Neural cell (in vitro differentiated cells): ENCODE measurements around the gene EIF2B1. TPM values are rescaled to one million over a fixed set of nuclear protein-coding genes. Genes with fewer than 3 reads are reported as not detected.

Source experiments
- H2AFZ ChIP-seq: fragments of 200-600, 300-800 bp; sonication (generic), shearing (Covaris generic); 2 replicates; pipeline ENCODE4 v1.6.0; 2014; ENCODE audit warnings: low read depth, mild to moderate bottlenecking, antibody characterized with exemption, low read length, moderate library complexity
- H3F3A ChIP-seq: fragments of 200-600 bp; shearing (Covaris generic); 2 replicates; pipeline ENCODE4 v1.6.1; 2016; ENCODE audit warnings: mild to moderate bottlenecking, moderate library complexity, mixed read lengths, antibody characterized with exemption, low read length; ENCODE audit not compliant: insufficient read depth, poor library complexity, severe bottlenecking
- H3K27ac ChIP-seq: fragments of 200-600, 300-800 bp; sonication (generic), shearing (Covaris generic); 2 replicates; pipeline ENCODE4 v1.5.1; 2014; ENCODE audit warnings: mild to moderate bottlenecking, low read length, moderate library complexity
- H3K27me3 ChIP-seq: fragments of 300-800, 200-600 bp; sonication (generic), shearing (Covaris generic); 2 replicates; pipeline ENCODE4 v1.6.0; 2014; ENCODE audit warnings: mild to moderate bottlenecking, low read depth, low read length, moderate library complexity; ENCODE audit not compliant: insufficient read depth
- H3K36me3 ChIP-seq: fragments of 300-800, 200-600 bp; sonication (generic), shearing (Covaris generic); 2 replicates; pipeline ENCODE4 v1.5.1; 2014; ENCODE audit warnings: mild to moderate bottlenecking, antibody characterized with exemption, low read length, moderate library complexity; ENCODE audit not compliant: insufficient read depth
- H3K4me2 ChIP-seq: fragments of 300-800, 200-600 bp; sonication (generic), shearing (Covaris generic); 2 replicates; pipeline ENCODE4 v1.6.0; 2014; ENCODE audit warnings: mild to moderate bottlenecking, low read length
- H3K4me3 ChIP-seq: fragments of 300-800, 200-600 bp; sonication (generic), shearing (Covaris generic); 2 replicates; pipeline ENCODE4 v1.5.1; 2014; ENCODE audit warnings: mild to moderate bottlenecking, low read length, moderate library complexity
- H3K79me2 ChIP-seq: fragments of 200-600 bp; shearing (Covaris generic); replicated peaks from 2 replicates; pipeline ENCODE4 v1.6.0; 2014; ENCODE audit warnings: mild to moderate bottlenecking, low read length, moderate library complexity; ENCODE audit not compliant: insufficient read depth
- H3K9ac ChIP-seq: fragments of 300-800, 200-600 bp; sonication (generic), shearing (Covaris generic); 2 replicates; pipeline ENCODE4 v1.6.1; 2016; ENCODE audit warnings: mild to moderate bottlenecking, low read length, mixed read lengths
- H3K9me2 ChIP-seq: fragments of 200-600 bp; shearing (Covaris generic); 2 replicates; pipeline ENCODE4 v1.6.1; 2016; ENCODE audit warnings: mild to moderate bottlenecking, low read length, mixed read lengths; ENCODE audit not compliant: insufficient read depth
- H3K9me3 ChIP-seq: fragments of 200-600, 300-800 bp; sonication (generic), shearing (Covaris generic); 2 replicates; pipeline ENCODE4 v1.6.1; 2016; ENCODE audit warnings: mild to moderate bottlenecking, mixed run types, low read length, moderate library complexity, mixed read lengths
- H4K20me1 ChIP-seq: fragments of 200-600 bp; shearing (Covaris generic); 2 replicates; pipeline ENCODE4 v1.6.1; 2016; ENCODE audit warnings: mild to moderate bottlenecking, mixed run types; ENCODE audit not compliant: insufficient read depth
- CTCF ChIP-seq: fragments of 450-650 bp; IDR thresholded peaks from 2 replicates; pipeline ENCODE4 v1.5.1; 2014; ENCODE audit warnings: antibody characterized with exemption, mild to moderate bottlenecking, moderate library complexity; ENCODE audit not compliant: poor library complexity, severe bottlenecking
- EP300 ChIP-seq: fragments of 450-650 bp; conservative IDR thresholded peaks from 2 replicates; pipeline ENCODE4 v1.6.1; 2014; ENCODE audit warnings: antibody characterized with exemption, mild to moderate bottlenecking, moderate library complexity; ENCODE audit not compliant: poor library complexity, severe bottlenecking
- EZH2 ChIP-seq: fragments of 200-600, 300-800 bp; shearing (Covaris generic), sonication (generic); IDR thresholded peaks from 2 replicates; pipeline ENCODE4 v1.6.1; 2014; ENCODE audit warnings: antibody characterized with exemption, low read length, borderline replicate concordance, mild to moderate bottlenecking; ENCODE audit not compliant: insufficient read depth, poor library complexity, severe bottlenecking
- MXI1 ChIP-seq: fragments of 450-650 bp; conservative IDR thresholded peaks from 2 replicates; pipeline ENCODE4 v1.6.1; 2014; ENCODE audit warnings: antibody characterized with exemption, mild to moderate bottlenecking; ENCODE audit not compliant: poor library complexity, severe bottlenecking
- POLR2AphosphoS5 ChIP-seq: IDR thresholded peaks from 2 replicates; pipeline ENCODE4 v1.6.1; 2012
- RAD21 ChIP-seq: fragments of 450-650 bp; conservative IDR thresholded peaks from 2 replicates; pipeline ENCODE4 v1.6.1; 2014; ENCODE audit warnings: antibody characterized with exemption, mild to moderate bottlenecking, moderate library complexity
- SMC3 ChIP-seq: fragments of 450-650 bp; conservative IDR thresholded peaks from 2 replicates; pipeline ENCODE4 v1.6.1; 2014; ENCODE audit warnings: antibody characterized with exemption, mild to moderate bottlenecking, moderate library complexity; ENCODE audit not compliant: poor library complexity
- TAF1 ChIP-seq: IDR thresholded peaks from 2 replicates; pipeline ENCODE4 v1.6.1; 2012; ENCODE audit warnings: low read depth
- polyA plus RNA-seq: library from polyadenylated mRNA; depleted of rRNA; stranded (reverse); fragments of >200 nt; gene quantifications from 2 replicates; pipeline ENCODE4 v1.2.3, GENCODE V29; 2014
- TF ChIP-seq, protein P1 (sequence below): IDR thresholded peaks from 2 replicates; pipeline ENCODE4 v1.6.1; 2012; ENCODE audit warnings: borderline replicate concordance

EIF2B1 gene
- polyA plus RNA-seq, 1 donor from 2014 or later, result 59.9 TPM

GRCh38 chr12:123617144-123617543 is 16.3 kb downstream of the EIF2B1 start:
- Histone ChIP-seq H3K9me2 (no peaks in the 10 kb centered on the region), H2AFZ (no peak overlapping the region), H3K36me3 (peaks cover 19% of the 10 kb centered on the region), H3K4me3 (no peak overlapping the region), H4K20me1 (no peaks in the 10 kb centered on the region), H3K9ac (no peak overlapping the region), H3K27ac (no peak overlapping the region), H3F3A (no peaks in the 10 kb centered on the region), H3K79me2 (no peaks in the 10 kb centered on the region), H3K9me3 (no peaks in the 10 kb centered on the region), H3K27me3 (no peaks in the 10 kb centered on the region), H3K4me2 (no peak overlapping the region)
- TF ChIP-seq, protein P1, sequence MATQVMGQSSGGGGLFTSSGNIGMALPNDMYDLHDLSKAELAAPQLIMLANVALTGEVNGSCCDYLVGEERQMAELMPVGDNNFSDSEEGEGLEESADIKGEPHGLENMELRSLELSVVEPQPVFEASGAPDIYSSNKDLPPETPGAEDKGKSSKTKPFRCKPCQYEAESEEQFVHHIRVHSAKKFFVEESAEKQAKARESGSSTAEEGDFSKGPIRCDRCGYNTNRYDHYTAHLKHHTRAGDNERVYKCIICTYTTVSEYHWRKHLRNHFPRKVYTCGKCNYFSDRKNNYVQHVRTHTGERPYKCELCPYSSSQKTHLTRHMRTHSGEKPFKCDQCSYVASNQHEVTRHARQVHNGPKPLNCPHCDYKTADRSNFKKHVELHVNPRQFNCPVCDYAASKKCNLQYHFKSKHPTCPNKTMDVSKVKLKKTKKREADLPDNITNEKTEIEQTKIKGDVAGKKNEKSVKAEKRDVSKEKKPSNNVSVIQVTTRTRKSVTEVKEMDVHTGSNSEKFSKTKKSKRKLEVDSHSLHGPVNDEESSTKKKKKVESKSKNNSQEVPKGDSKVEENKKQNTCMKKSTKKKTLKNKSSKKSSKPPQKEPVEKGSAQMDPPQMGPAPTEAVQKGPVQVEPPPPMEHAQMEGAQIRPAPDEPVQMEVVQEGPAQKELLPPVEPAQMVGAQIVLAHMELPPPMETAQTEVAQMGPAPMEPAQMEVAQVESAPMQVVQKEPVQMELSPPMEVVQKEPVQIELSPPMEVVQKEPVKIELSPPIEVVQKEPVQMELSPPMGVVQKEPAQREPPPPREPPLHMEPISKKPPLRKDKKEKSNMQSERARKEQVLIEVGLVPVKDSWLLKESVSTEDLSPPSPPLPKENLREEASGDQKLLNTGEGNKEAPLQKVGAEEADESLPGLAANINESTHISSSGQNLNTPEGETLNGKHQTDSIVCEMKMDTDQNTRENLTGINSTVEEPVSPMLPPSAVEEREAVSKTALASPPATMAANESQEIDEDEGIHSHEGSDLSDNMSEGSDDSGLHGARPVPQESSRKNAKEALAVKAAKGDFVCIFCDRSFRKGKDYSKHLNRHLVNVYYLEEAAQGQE, result no peak
- TF ChIP-seq MXI1 (no peak), POLR2AphosphoS5 (no peak), EZH2 (no peak), SMC3 (no peak), EP300 (no peak), CTCF (no peak), TAF1 (no peak), RAD21 (no peak)

- Histone ChIP-seq H3K9ac (no peak overlapping the region), H3K9me2 (no peaks in the 10 kb centered on the region), H2AFZ (no peak overlapping the region), H3K36me3 (peaks cover 11% of the 10 kb centered on the region), H3K79me2 (no peaks in the 10 kb centered on the region), H3K4me3 (no peak overlapping the region), H3K9me3 (no peaks in the 10 kb centered on the region), H4K20me1 (no peaks in the 10 kb centered on the region), H3K27ac (no peak overlapping the region), H3K27me3 (no peaks in the 10 kb centered on the region), H3F3A (no peaks in the 10 kb centered on the region), H3K4me2 (no peak overlapping the region)
- no peak for TF ChIP-seq EZH2
- TF ChIP-seq TAF1, result no peak
- no peak for TF ChIP-seq EP300
- no peak for TF ChIP-seq MXI1
- TF ChIP-seq SMC3, result no peak
- no peak for TF ChIP-seq CTCF
- TF ChIP-seq POLR2AphosphoS5, result no peak
- TF ChIP-seq RAD21, result no peak
These were observed 19.0 kb downstream of the EIF2B1 start for GRCh38 chr12:123614531-123614930.
